ENCODE results near the gene ABCA12.

ABCA12 gene

GRCh38 chr2:215034154-215034553, 104.3 kb downstream of the ABCA12 start:
- DNase-seq: no peak

- DNase-seq: no peak
Measured at GRCh38 chr2:215032153-215032552, 106.3 kb downstream of the ABCA12 start.

- no peak for DNase-seq
Measured at GRCh38 chr2:215031321-215031720, 107.1 kb downstream of the ABCA12 start.

DNA sequence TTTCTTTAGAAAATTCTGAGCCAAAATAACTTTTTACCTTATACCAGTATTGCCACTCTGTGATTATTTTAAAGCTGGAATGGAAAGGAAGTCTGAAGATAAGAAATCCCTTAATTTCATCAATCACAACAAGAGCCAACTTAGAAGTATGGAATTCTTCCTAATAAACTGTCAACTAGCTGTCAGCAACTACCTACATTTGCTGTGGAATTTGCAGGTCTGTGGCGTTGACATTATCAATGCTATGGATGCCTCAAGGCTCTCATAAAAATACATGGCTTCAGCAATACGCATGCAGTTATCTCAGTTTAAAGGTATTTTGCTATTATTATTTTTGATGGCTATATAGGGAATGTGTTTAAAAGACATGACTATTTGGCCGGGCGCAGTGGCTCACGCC, 108.5 kb downstream of the ABCA12 start:
- no peak for DNase-seq

DNA sequence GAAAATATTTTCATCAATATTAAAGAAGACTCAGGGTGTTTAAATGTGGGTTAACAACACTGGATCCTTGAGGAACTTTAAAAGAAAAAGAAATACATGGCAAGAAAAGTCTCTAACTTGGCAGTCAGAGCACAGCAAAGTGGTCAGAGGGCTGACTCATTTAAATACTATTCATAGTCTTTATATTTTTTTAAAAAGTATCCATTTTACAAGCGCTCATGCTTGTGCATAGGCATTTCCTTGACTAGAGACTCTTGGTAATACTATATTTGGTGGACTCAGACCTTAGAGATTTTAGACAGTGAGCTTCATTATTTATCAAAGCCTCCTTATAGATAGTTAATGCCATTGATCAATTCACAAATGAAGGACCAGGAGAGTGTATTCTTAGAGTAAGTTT, 110.2 kb downstream of the ABCA12 start:
- no peak for DNase-seq

GRCh38 chr2:215027779-215028178, 110.6 kb downstream of the ABCA12 start:
- DNase-seq: no peak

DNA sequence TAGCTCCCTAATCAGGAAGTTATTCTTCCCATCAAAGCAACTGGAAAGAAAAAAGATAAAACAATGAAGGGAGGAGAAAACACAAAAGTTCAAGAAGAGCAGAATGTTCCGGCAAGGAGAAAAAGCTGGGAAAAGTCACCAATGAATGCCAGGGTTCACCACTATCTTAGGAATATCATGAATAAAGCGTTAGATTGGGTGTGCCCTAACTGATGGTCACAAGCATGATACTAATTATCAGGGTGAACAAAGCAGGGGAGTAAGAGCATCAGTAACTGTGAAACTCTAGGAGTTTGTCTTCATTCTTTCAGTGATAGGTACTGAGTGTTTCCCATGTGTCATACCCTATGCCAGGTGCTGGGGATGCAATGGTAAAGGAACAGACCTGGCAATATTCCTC, 115.5 kb downstream of the ABCA12 start:
- DNase-seq: no peak

- DNase-seq: no peak
Measured at GRCh38 chr2:215022418-215022817, 116.0 kb downstream of the ABCA12 start.

- no peak for DNase-seq
Measured at GRCh38 chr2:215020283-215020682, 118.1 kb downstream of the ABCA12 start.

GRCh38 chr2:215019521-215020145, 118.8 kb downstream of the ABCA12 start:
- no peak for DNase-seq

GRCh38 chr2:215019085-215019484, 119.3 kb downstream of the ABCA12 start:
- DNase-seq: no peak

DNA sequence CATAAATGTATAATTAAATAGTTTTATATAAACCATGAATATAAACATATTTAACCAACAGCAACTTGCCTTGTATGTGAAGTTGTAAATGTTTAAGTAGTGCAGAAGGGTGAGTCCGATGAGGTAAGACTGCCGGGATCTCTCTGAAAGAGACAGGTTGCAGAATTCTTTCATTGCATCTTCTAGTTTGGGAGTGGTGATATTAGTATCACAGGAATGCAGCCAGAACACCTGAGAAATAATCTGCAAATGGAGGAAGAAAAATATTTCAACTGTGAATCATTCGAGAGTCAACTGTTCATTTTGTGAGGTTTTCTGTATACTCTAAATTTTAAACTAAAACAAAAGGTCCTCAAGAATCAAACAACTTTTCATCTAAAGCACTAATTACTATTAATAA, 123.0 kb downstream of the ABCA12 start:
- no peak for DNase-seq

DNA sequence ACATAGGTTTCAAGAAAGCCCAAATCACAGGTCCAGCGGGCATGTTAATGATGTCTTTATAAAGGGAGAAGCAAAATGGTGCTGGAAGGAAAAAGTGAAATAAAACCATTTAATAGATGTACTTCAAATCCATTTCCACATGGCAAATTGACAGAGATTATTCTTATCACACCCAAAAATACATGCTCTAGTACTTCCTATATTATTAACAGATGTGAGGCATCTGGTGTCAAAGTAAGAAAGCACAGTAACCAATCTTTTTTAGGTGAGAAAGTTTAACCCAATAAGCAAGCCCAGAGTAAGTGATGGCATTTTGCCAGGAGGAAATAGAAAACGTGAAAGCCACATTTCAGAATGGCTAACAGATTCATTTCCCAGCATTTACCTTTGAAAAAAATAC, 128.0 kb downstream of the ABCA12 start:
- DNase-seq: no peak

DNA sequence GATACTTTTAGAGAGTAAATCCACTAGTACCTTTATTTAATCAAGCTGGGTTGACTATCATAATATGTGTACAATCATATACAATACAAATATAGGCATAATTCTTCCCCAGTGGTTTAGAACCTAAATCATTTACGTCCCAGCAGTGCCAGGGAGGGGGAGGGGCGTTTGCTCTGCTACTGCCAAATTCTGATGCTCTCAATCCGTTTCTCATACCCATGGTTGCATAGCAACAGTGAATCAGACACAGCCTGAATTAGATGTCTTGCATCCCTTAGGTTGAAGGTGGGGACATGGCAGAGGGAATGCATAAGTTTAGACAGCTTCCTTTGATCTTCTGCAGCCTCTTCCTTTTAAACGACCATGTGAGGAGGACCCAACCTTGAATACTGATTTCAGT, 135.4 kb downstream of the ABCA12 start:
- DNase-seq: no peak

DNA sequence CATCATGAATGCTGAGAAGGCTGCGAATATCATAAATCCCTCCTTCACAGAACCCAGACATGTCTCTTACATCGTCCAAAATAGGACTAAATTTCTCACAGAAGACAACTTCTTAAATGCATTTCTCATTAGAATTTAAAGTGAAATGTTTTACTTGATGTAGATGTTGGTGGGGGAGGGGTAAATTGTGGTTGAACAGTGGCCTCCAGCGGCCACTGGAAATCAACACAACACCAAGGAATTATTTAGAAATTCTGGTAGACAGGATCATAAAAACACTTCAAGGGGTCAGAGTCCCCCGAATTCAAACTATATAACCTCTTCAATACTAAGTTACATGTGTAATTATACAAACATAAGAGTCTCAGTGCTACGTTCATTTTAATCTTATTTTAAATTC, 135.9 kb downstream of the ABCA12 start:
- DNase-seq: no peak

DNA sequence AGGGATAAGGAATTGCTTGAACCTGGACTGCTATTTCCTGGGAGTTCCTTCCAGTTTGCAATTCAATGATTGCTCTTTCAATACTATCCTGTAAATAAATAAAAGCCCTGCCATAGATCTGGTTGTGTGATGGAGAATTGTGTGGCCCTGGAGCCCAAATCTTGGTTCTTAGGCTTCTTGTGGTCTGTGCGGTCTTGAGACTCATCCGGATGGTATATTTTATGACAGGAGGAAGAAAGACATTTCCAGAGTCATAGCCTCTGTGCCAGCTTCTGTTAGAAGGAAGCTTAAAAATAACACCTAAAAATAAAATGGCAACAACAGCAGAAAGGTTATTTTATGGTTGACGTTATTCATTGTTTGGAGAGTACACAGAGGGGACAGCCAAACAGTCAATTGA, 137.7 kb downstream of the ABCA12 start:
- DNase-seq: no peak

DNA sequence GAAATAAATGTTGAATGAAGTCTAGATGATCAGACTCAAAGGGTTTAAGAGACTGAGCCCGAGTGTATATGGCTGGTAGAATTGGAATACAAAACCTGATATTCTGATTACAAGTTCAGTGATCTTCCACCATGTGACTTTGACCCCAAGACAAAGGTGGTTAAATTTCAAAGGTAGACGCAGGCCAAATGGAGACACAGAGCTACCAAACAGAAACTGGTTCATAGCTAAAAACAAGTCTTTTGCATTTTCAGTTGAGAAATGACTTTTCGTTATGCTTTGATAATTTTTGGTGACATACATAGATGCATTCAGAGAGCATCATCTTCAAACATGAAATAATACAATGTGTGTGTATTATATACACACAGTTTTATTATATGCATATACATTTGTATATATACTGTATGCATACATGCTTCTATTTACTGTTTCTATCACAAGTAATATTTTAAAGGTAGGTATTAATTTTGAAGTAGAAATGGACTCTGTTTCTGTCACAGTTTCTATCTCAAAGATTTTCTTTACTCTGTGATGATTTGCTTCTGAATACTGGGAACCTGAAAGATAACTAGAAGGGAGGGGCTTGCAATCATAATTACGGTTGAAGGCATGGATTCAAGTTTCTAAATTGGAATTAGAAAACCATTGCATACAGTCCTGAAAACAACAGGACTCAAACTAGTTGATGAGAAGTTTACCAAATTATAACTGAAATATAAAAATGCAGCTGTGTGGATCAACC, 142.3 kb downstream of the ABCA12 start:
- DNase-seq: no peak

DNA sequence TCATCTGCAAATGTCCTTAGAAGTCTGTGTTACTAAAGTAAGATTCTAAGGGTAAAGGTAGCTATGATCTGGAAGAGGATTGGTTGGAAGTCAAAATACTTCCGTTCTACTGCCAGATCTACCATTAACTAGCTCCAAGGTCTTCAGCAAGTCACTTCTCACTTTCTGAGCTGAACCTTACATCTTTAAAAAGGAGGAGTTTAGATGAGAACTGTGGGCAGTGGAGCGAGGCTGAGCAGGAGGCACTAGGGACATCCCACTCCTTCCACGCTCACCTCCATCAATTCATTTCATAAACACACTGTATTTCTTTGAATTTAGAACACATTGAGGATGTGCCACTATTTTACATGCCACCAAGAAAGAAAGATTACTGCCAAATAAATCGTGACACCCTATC, 143.0 kb downstream of the ABCA12 start:
- no peak for DNase-seq

DNA sequence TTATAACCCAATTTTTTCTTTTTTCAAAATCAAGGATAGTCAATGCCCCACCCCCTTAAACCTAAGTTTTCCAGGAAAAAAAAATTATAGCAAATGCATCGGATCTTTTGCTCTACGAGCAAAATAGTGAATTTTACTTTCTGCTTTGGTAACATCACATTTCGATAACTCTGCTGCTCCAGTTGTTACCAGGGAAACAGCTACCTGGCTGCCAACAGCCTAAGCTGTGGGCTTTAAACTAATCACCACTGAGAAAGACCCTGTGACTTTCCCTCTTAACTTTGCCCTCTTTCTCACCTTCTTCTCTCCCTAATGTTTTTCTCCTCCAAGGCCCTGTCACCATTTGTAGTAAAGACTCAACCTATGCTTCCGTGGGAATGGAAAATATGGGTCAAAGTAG, 145.5 kb downstream of the ABCA12 start:
- no peak for DNase-seq

DNA sequence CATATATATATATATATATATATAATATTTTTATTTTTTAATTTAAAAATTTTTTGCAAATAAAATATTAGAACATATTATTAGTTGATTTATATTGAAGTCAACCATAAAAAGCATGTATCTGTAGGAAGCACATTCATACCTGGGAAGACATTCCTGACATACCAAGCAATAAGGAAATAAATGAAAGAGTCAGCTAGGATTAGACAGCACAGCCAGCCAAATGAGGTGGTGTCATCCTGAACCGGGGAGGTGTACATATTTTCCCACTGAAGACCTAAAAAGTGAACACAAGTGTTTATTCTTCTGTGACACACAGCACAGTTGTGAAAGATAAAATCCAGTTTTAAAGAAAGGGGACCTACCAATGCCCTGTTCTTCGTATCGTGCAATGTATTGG, 149.2 kb downstream of the ABCA12 start:
- no peak for DNase-seq

- DNase-seq: no peak
Measured at GRCh38 chr2:214987261-214987660, 151.2 kb downstream of the ABCA12 start.

- DNase-seq: no peak
Measured at GRCh38 chr2:214985619-214986018, 152.8 kb downstream of the ABCA12 start.

DNA sequence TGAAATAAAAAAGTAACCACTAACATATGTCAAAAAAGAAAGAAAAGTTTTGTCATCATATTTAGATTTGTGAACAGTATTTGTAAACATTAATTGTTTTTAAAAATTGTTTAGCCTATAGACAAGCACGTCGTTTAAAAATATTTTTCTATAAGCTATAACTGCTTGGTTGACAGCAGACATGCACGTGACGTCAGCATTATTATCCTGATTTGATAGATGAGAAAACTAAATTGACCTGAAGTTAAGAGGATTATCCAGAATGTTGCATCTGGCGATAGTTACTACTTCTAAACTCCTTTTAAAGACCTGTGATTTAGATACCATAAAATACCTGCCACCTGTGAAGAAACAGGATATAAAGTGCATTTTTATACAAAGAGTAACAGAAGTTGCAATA, 172.0 kb downstream of the ABCA12 start:
- DNase-seq: no peak

DNA sequence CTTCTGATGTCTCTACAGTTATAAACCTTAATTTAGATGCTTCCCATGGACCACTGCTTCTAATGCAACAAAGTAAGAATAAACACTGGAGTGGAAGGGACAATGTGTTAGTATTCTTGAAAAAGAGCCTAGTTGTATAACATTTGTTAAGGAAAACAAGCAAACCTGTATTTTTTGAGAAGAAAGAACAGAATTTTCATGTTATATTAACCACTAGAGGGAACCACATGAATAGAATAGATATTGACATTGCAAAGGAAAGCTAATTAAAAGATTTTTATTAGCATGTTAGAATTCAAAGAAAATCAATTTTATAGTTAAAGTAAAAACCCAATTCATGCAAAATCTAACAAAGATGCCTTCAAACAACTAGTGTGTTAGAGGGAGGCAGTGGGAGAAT, 177.7 kb downstream of the ABCA12 start:
- DNase-seq: no peak

DNA sequence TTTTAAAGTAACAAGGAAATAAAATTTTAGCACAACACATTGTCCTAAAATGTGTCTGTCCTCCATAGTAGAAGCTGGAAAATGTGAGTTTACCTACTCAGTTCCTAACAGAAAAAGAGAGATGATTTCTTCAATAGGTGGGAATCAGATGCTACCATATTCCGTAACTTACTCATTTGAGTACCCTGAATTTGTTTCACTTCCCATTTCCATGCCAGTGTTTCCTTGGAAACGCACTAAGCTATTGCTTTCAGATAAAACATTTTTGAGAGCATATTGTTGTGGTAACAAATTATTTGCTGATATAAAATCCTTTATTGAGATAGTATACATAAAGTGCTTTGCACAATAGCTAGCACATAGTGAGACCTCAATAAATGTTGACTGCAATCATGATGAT, 191.5 kb downstream of the ABCA12 start:
- no peak for DNase-seq

All from activated T-cell treated with anti-CD3 and anti-CD28 coated beads for 4 hours (primary cell).